GM23248 (cell line): ENCODE data around the gene CLPTM1L. TPM values are rescaled to one million over a fixed set of nuclear protein-coding genes. Genes with fewer than 3 reads are reported as not detected.

Source experiments
- DNase-seq: peaks from one replicate; pipeline ENCODE4 v3.0.0-alpha.2; 2015
- H2AFZ ChIP-seq: fragments of 200-600 bp; sonication (generic); 2 replicates; pipeline ENCODE4 v1.6.1; 2016; ENCODE audit warnings: antibody characterized with exemption
- H3F3A ChIP-seq: fragments of 200-600 bp; sonication (generic); 2 replicates; pipeline ENCODE4 v1.6.1; 2016; ENCODE audit warnings: mild to moderate bottlenecking, antibody characterized with exemption, mixed run types; ENCODE audit not compliant: insufficient read depth
- H3K27ac ChIP-seq: fragments of 200-600 bp; sonication (generic); 2 replicates; pipeline ENCODE4 v1.5.1; 2016; ENCODE audit warnings: mild to moderate bottlenecking
- H3K27me3 ChIP-seq: fragments of 200-600 bp; sonication (generic); replicated peaks from 2 replicates; pipeline ENCODE4 v1.6.1; 2016; ENCODE audit warnings: mild to moderate bottlenecking; ENCODE audit not compliant: insufficient read depth
- H3K36me3 ChIP-seq: fragments of 200-600 bp; sonication (generic); 2 replicates; pipeline ENCODE4 v1.6.1; 2016; ENCODE audit warnings: low read depth, mild to moderate bottlenecking
- H3K4me1 ChIP-seq: fragments of 200-600 bp; sonication (generic); 2 replicates; pipeline ENCODE4 v1.6.1; 2016; ENCODE audit warnings: mild to moderate bottlenecking; ENCODE audit not compliant: insufficient read depth
- H3K4me2 ChIP-seq: fragments of 200-600 bp; sonication (generic); one replicate; pipeline ENCODE4 v1.6.1; 2016; ENCODE audit warnings: mild to moderate bottlenecking; ENCODE audit not compliant: unreplicated experiment
- H3K4me3 ChIP-seq: fragments of 200-600 bp; sonication (generic); 2 replicates; pipeline ENCODE4 v1.5.1; 2016; ENCODE audit warnings: mild to moderate bottlenecking
- H3K79me2 ChIP-seq: fragments of 200-600 bp; sonication (generic); 2 replicates; pipeline ENCODE4 v1.6.1; 2016; ENCODE audit warnings: mild to moderate bottlenecking; ENCODE audit not compliant: insufficient read depth
- H3K9ac ChIP-seq: fragments of 200-600 bp; sonication (generic); 2 replicates; pipeline ENCODE4 v1.6.1; 2016; ENCODE audit warnings: mild to moderate bottlenecking
- H3K9me2 ChIP-seq: fragments of 200-600 bp; sonication (generic); 2 replicates; pipeline ENCODE4 v1.6.1; 2016; ENCODE audit warnings: mixed run types, mild to moderate bottlenecking, moderate library complexity; ENCODE audit not compliant: insufficient read depth
- H3K9me3 ChIP-seq: fragments of 200-600 bp; sonication (generic); one replicate; pipeline ENCODE4 v1.6.1; 2017; ENCODE audit warnings: low read depth
- H4K20me1 ChIP-seq: fragments of 200-600 bp; sonication (generic); 2 replicates; pipeline ENCODE4 v1.6.0; 2016; ENCODE audit not compliant: insufficient read depth
- EZH2 ChIP-seq: fragments of 200-600 bp; sonication (generic); IDR thresholded peaks from 2 replicates; pipeline ENCODE4 v1.6.1; 2018; ENCODE audit warnings: antibody characterized with exemption, mild to moderate bottlenecking; ENCODE audit not compliant: insufficient read depth, poor library complexity, severe bottlenecking
- EZH2phosphoT487 ChIP-seq: fragments of 200-600 bp; sonication (generic); IDR thresholded peaks from 2 replicates; pipeline ENCODE4 v1.6.1; 2018; ENCODE audit warnings: antibody characterized with exemption, moderate library complexity, mild to moderate bottlenecking, low read depth; ENCODE audit not compliant: insufficient read depth
- WGBS, 2 experiments: methylation state at CpG; one replicate each; pipeline ENCODE4 v1.1.6; 2015 to 2017; ENCODE audit warnings: low lambda C conversion rate in 2 of 2, low coverage in 1 of 2; ENCODE audit errors: missing lambda C conversion rate in 2 of 2; 5-methylcytosine and 5-hydroxymethylcytosine counted together
- in situ Hi-C: fragments of 300-500 bp; cut with MboI; formaldehyde crosslinking; loops from 2 replicates; pipeline ENCODE4 v1.15.0; 2020
- polyA plus RNA-seq: library from polyadenylated mRNA; unstranded; fragments of >200 nt; fragmentation: Nextera tagmentation; extraction: Ambion mirVana; gene quantifications from 2 replicates; pipeline ENCODE4 v1.2.1, GENCODE V29; 2016
- total RNA-seq: library from RNA; depleted of rRNA; stranded (reverse); fragments of >200 nt; shearing (Covaris generic); gene quantifications from 2 replicates; pipeline ENCODE4 v1.2.3, GENCODE V29; 2014

The CLPTM1L gene
- total and polyA plus RNA-seq, 2 experiments from 2014 or later = 25.6 to 135 TPM

- 16 to 19% methylated on average over 2 of the region's 2 CpGs for WGBS, 2 experiments
- no peaks in the 10 kb centered on the region for H3F3A ChIP-seq
- H4K20me1 ChIP-seq = no peaks in the 10 kb centered on the region
- in situ Hi-C loops = no loop called here
- no peak overlapping the region for H3K9ac ChIP-seq
- DNase-seq = no peak
- no peaks in the 10 kb centered on the region for H3K9me3 ChIP-seq
- H3K4me1 ChIP-seq = no peaks in the 10 kb centered on the region
- H3K79me2 ChIP-seq = no peaks in the 10 kb centered on the region
- TF ChIP-seq EZH2 (no peak), EZH2phosphoT487 (no peak)
- H3K4me2 ChIP-seq = no peak overlapping the region
- H3K4me3 ChIP-seq = no peak overlapping the region
- no peaks in the 10 kb centered on the region for H3K9me2 ChIP-seq
- no peaks in the 10 kb centered on the region for H3K36me3 ChIP-seq
- H3K27me3 ChIP-seq = peaks cover 40% of the 10 kb centered on the region
- no peak overlapping the region for H2AFZ ChIP-seq
- no peak overlapping the region for H3K27ac ChIP-seq
These were observed 40.9 kb downstream of the CLPTM1L start for GRCh38 chr5:1304033-1304432.

- H3K4me1 ChIP-seq = no peaks in the 10 kb centered on the region
- TF ChIP-seq EZH2 (no peak), EZH2phosphoT487 (no peak)
- no peaks in the 10 kb centered on the region for H4K20me1 ChIP-seq
- H3K9me3 ChIP-seq = no peaks in the 10 kb centered on the region
- 29 to 32% methylated on average over 2 of the region's 2 CpGs for WGBS, 2 experiments
- no peak for DNase-seq
- peaks cover 40% of the 10 kb centered on the region for H3K27me3 ChIP-seq
- no peak overlapping the region for H3K4me2 ChIP-seq
- H3K9me2 ChIP-seq = no peaks in the 10 kb centered on the region
- no peak overlapping the region for H3K4me3 ChIP-seq
- H3K9ac ChIP-seq = no peak overlapping the region
- H3K79me2 ChIP-seq = no peaks in the 10 kb centered on the region
- no peak overlapping the region for H2AFZ ChIP-seq
- no peaks in the 10 kb centered on the region for H3F3A ChIP-seq
- H3K27ac ChIP-seq = no peak overlapping the region
- in situ Hi-C loops = no loop called here
- no peaks in the 10 kb centered on the region for H3K36me3 ChIP-seq
These were observed 42.6 kb downstream of the CLPTM1L start for GRCh38 chr5:1302258-1302657.

GRCh38 chr5:1300581-1301083 is 44.3 kb downstream of the CLPTM1L start:
- Histone ChIP-seq H3K79me2 (no peaks in the 10 kb centered on the region), H3F3A (no peaks in the 10 kb centered on the region), H3K4me1 (no peaks in the 10 kb centered on the region), H3K9me2 (no peaks in the 10 kb centered on the region), H3K4me3 (no peak overlapping the region), H3K4me2 (no peak overlapping the region), H3K9ac (no peak overlapping the region), H4K20me1 (no peaks in the 10 kb centered on the region), H3K27me3 (peaks cover 46% of the 10 kb centered on the region), H3K27ac (no peak overlapping the region), H3K9me3 (no peaks in the 10 kb centered on the region), H2AFZ (no peak overlapping the region), H3K36me3 (no peaks in the 10 kb centered on the region)
- TF ChIP-seq EZH2 (no peak), EZH2phosphoT487 (no peak)
- no peak for DNase-seq
- 44 to 61% methylated on average over 20 of the region's 20 CpGs for WGBS, 2 experiments
- in situ Hi-C loops = no loop called here

GRCh38 chr5:1299961-1300360 is 44.9 kb downstream of the CLPTM1L start:
- Histone ChIP-seq H3K9me2 (no peaks in the 10 kb centered on the region), H3K36me3 (no peaks in the 10 kb centered on the region), H2AFZ (no peak overlapping the region), H3K4me3 (no peak overlapping the region), H3K4me1 (no peaks in the 10 kb centered on the region), H3K27ac (no peak overlapping the region), H3F3A (no peaks in the 10 kb centered on the region), H3K4me2 (no peak overlapping the region), H3K27me3 (peaks cover 46% of the 10 kb centered on the region), H3K79me2 (no peaks in the 10 kb centered on the region), H3K9ac (no peak overlapping the region), H4K20me1 (no peaks in the 10 kb centered on the region), H3K9me3 (no peaks in the 10 kb centered on the region)
- in situ Hi-C loops = no loop called here
- WGBS, 2 experiments = 52 to 67% methylated on average over 11 to 17 of the region's 17 CpGs
- no peak for DNase-seq
- TF ChIP-seq EZH2 (no peak), EZH2phosphoT487 (no peak)

- no peaks in the 10 kb centered on the region for H3F3A ChIP-seq
- H3K9me3 ChIP-seq = no peaks in the 10 kb centered on the region
- H3K27ac ChIP-seq = no peak overlapping the region
- no peaks in the 10 kb centered on the region for H3K4me1 ChIP-seq
- H3K4me2 ChIP-seq = no peak overlapping the region
- in situ Hi-C loops = no loop called here
- no peak overlapping the region for H2AFZ ChIP-seq
- H3K9me2 ChIP-seq = no peaks in the 10 kb centered on the region
- H3K79me2 ChIP-seq = no peaks in the 10 kb centered on the region
- TF ChIP-seq EZH2 (no peak), EZH2phosphoT487 (no peak)
- no peak for DNase-seq
- no peak overlapping the region for H3K9ac ChIP-seq
- no peak overlapping the region for H3K4me3 ChIP-seq
- no peaks in the 10 kb centered on the region for H3K36me3 ChIP-seq
- WGBS, 2 experiments = 67 to 73% methylated on average over 9 of the region's 9 CpGs
- no peaks in the 10 kb centered on the region for H4K20me1 ChIP-seq
- H3K27me3 ChIP-seq = peaks cover 46% of the 10 kb centered on the region
These were observed 45.4 kb downstream of the CLPTM1L start for GRCh38 chr5:1299511-1299850.
